Dermis microvascular lymphatic vessel endothelial cell (primary cell): Measurements from ENCODE around the gene MMP17. TPM values are rescaled to one million over a fixed set of nuclear protein-coding genes. Genes with fewer than 3 reads are reported as not detected.
"Not testable (repeated sequence)": the region's sequence is repeated elsewhere in the genome, so short reads cannot be mapped to it uniquely, and the experiment has no call there.

Experiments
- DNase-seq, 2 donors: peaks; one replicate each; pipeline versions ENCODE4 v3.0.0 to v3.0.0-alpha.2; 2010; ENCODE audit warnings: low read depth in 2 of 2
- total RNA-seq: library from RNA; depleted of rRNA; stranded (reverse); fragments of >200 nt; gene quantifications from 2 replicates; pipeline ENCODE4 v1.2.1, GENCODE V29; 2014

The MMP17 gene
- total RNA-seq, 1 donor from 2014 or later = 3.9 TPM

GRCh38 chr12:131799828-131800593 lies 28.2 kb upstream of the MMP17 start:
- DNase-seq = no peak

GRCh38 chr12:131800594-131801135 lies 27.5 kb upstream of the MMP17 start:
- no peak for DNase-seq

GRCh38 chr12:131801254-131801866 lies 26.8 kb upstream of the MMP17 start:
- no peak for DNase-seq

GRCh38 chr12:131803961-131804521 lies 24.2 kb upstream of the MMP17 start:
- DNase-seq = peak in 1 of 2 donors; percentile 49

- no peak for DNase-seq
Measured at GRCh38 chr12:131805421-131805820, 22.8 kb upstream of the MMP17 start.

GRCh38 chr12:131806674-131807073 lies 21.5 kb upstream of the MMP17 start:
- no peak for DNase-seq

GRCh38 chr12:131808744-131809371 lies 19.3 kb upstream of the MMP17 start:
- DNase-seq = peak in 1 of 2 donors; percentile 50

GRCh38 chr12:131809476-131810254 lies 18.5 kb upstream of the MMP17 start:
- DNase-seq = not testable (repeated sequence)

GRCh38 chr12:131810726-131811125 lies 17.5 kb upstream of the MMP17 start:
- DNase-seq = no peak

- DNase-seq = no peak
Measured at GRCh38 chr12:131815131-131815530, 13.1 kb upstream of the MMP17 start.

- no peak for DNase-seq
Measured at GRCh38 chr12:131816495-131816894, 11.7 kb upstream of the MMP17 start.

- no peak for DNase-seq
Measured at GRCh38 chr12:131817241-131817640, 11.0 kb upstream of the MMP17 start.

GRCh38 chr12:131818821-131819585 lies 9.2 kb upstream of the MMP17 start:
- no peak for DNase-seq

GRCh38 chr12:131824450-131824849 lies 3.7 kb upstream of the MMP17 start:
- no peak for DNase-seq

- no peak for DNase-seq
Measured at GRCh38 chr12:131825146-131825892, 2.9 kb upstream of the MMP17 start.

- DNase-seq = no peak
Measured at GRCh38 chr12:131826097-131826928, 1.9 kb upstream of the MMP17 start.

- DNase-seq = no peak
Measured at GRCh38 chr12:131828671-131829355, 620 bp downstream of the MMP17 start.

GRCh38 chr12:131829356-131829747 lies 1.2 kb downstream of the MMP17 start:
- no peak for DNase-seq
